Skeletal muscle tissue (tissue), 4 donors: Measurements from ENCODE around the gene MIF4GD. TPM values are rescaled to one million over a fixed set of nuclear protein-coding genes. Genes with fewer than 3 reads are reported as not detected.

Experiments
- H3K27ac ChIP-seq: one replicate; pipeline ENCODE4 v1.7.0; 2013; ENCODE audit warnings: mild to moderate bottlenecking, low read depth, low read length, inconsistent platforms
- H3K27me3 ChIP-seq, 3 donors: one replicate each; pipeline ENCODE4 v1.7.0; 2013; ENCODE audit warnings: low read length in 3 of 3; ENCODE audit not compliant: control insufficient read depth in 3 of 3, insufficient read depth in 3 of 3
- H3K36me3 ChIP-seq, 3 donors: one replicate each; pipeline ENCODE4 v1.7.0; 2013; ENCODE audit warnings: low read length in 3 of 3; ENCODE audit not compliant: control insufficient read depth in 3 of 3, insufficient read depth in 3 of 3
- H3K4me1 ChIP-seq, 3 donors: one replicate each; pipeline ENCODE4 v1.7.0; 2013; ENCODE audit warnings: low read length in 3 of 3, mild to moderate bottlenecking in 3 of 3; ENCODE audit not compliant: control insufficient read depth in 3 of 3, insufficient read depth in 3 of 3
- H3K4me3 ChIP-seq, 3 donors: one replicate each; pipeline ENCODE4 v1.7.0; 2013; ENCODE audit warnings: low read length in 3 of 3
- H3K9ac ChIP-seq, 3 donors: one replicate each; pipeline ENCODE4 v1.7.0; 2013; ENCODE audit warnings: low read length in 3 of 3, mild to moderate bottlenecking in 3 of 3, moderate library complexity in 2 of 3, low read depth in 1 of 3
- H3K9me3 ChIP-seq, 3 donors: one replicate each; pipeline ENCODE4 v1.7.0; 2013; ENCODE audit warnings: low read length in 3 of 3; ENCODE audit not compliant: control insufficient read depth in 3 of 3
- total RNA-seq: library from RNA; depleted of rRNA; stranded (reverse); fragments of >200 nt; gene quantifications from one replicate; pipeline ENCODE4 v1.2.3, GENCODE V29; 2014
- donor health status: Osteomylitis.

Gene MIF4GD
- total RNA-seq, 1 donor from 2014 or later: 7.8 TPM

GRCh38 chr17:75246404-75246803 is 24.6 kb downstream of the MIF4GD start:
- peaks cover 47 to 52% (median 48%) of the 10 kb centered on the region in 3 donors for H3K36me3 ChIP-seq
- H3K4me3 ChIP-seq: no peak overlapping the region
- no peaks in the 10 kb centered on the region for H3K27me3 ChIP-seq
- H3K9ac ChIP-seq: no peak overlapping the region
- peaks cover 20 to 45% (median 24%) of the 10 kb centered on the region in 3 donors for H3K4me1 ChIP-seq
- H3K27ac ChIP-seq: no peak overlapping the region
- no peaks in the 10 kb centered on the region for H3K9me3 ChIP-seq

GRCh38 chr17:75245011-75245410 is 26.0 kb downstream of the MIF4GD start:
- no peak overlapping the region for H3K27ac ChIP-seq
- H3K9me3 ChIP-seq: no peaks in the 10 kb centered on the region
- H3K4me1 ChIP-seq: peaks cover 17 to 45% (median 26%) of the 10 kb centered on the region in 3 donors
- H3K36me3 ChIP-seq: peaks cover 60 to 64% (median 61%) of the 10 kb centered on the region in 3 donors
- H3K27me3 ChIP-seq: no peaks in the 10 kb centered on the region
- H3K9ac ChIP-seq: no peak overlapping the region
- no peak overlapping the region for H3K4me3 ChIP-seq

- Histone ChIP-seq H3K27me3 (no peaks in the 10 kb centered on the region), H3K36me3 (peaks cover 62 to 67% (median 65%) of the 10 kb centered on the region in 3 donors), H3K4me1 (peaks cover 12 to 38% (median 19%) of the 10 kb centered on the region in 3 donors), H3K9me3 (no peaks in the 10 kb centered on the region), H3K27ac (no peak overlapping the region), H3K4me3 (no peak overlapping the region), H3K9ac (no peak overlapping the region)
Observed at GRCh38 chr17:75244133-75244866, 26.7 kb downstream of the MIF4GD start.

GRCh38 chr17:75242461-75243042 is 28.5 kb downstream of the MIF4GD start:
- H3K9me3 ChIP-seq: no peaks in the 10 kb centered on the region
- H3K36me3 ChIP-seq: peaks cover 77 to 81% (median 79%) of the 10 kb centered on the region in 3 donors
- H3K4me3 ChIP-seq: no peak overlapping the region
- H3K27ac ChIP-seq: peak overlapping the region; percentile 28
- no peaks in the 10 kb centered on the region for H3K27me3 ChIP-seq
- H3K4me1 ChIP-seq: peaks cover 12 to 39% (median 25%) of the 10 kb centered on the region in 3 donors
- peak overlapping the region in 1 of 3 donors; percentile 25 for H3K9ac ChIP-seq

- Histone ChIP-seq H3K4me1 (peaks cover 12 to 44% (median 27%) of the 10 kb centered on the region in 3 donors), H3K9ac (peak overlapping the region in 1 of 3 donors; percentile 50), H3K27ac (peak overlapping the region; percentile 28), H3K4me3 (no peak overlapping the region), H3K36me3 (peaks cover 83 to 85% (median 85%) of the 10 kb centered on the region in 3 donors), H3K9me3 (no peaks in the 10 kb centered on the region), H3K27me3 (no peaks in the 10 kb centered on the region)
Observed at GRCh38 chr17:75241996-75242460, 29.0 kb downstream of the MIF4GD start.

- no peaks in the 10 kb centered on the region for H3K27me3 ChIP-seq
- H3K9me3 ChIP-seq: no peaks in the 10 kb centered on the region
- peak overlapping the region; percentile 28 for H3K27ac ChIP-seq
- H3K9ac ChIP-seq: peak overlapping the region in 1 of 3 donors; percentile 50
- H3K36me3 ChIP-seq: peaks cover 87 to 90% (median 88%) of the 10 kb centered on the region in 3 donors
- no peak overlapping the region for H3K4me3 ChIP-seq
- H3K4me1 ChIP-seq: peaks cover 12 to 45% (median 27%) of the 10 kb centered on the region in 3 donors
Observed at GRCh38 chr17:75241502-75241901, 29.5 kb downstream of the MIF4GD start.

GRCh38 chr17:75241143-75241430 is 29.9 kb downstream of the MIF4GD start:
- Histone ChIP-seq H3K9me3 (no peaks in the 10 kb centered on the region), H3K4me1 (peaks cover 12 to 45% (median 27%) of the 10 kb centered on the region in 3 donors), H3K27ac (no peak overlapping the region), H3K4me3 (no peak overlapping the region), H3K9ac (peak overlapping the region in 1 of 3 donors; percentile 50), H3K36me3 (peaks cover 86 to 90% (median 87%) of the 10 kb centered on the region in 3 donors), H3K27me3 (no peaks in the 10 kb centered on the region)

GRCh38 chr17:75240394-75241142 is 30.5 kb downstream of the MIF4GD start:
- peaks cover 12 to 45% (median 27%) of the 10 kb centered on the region in 3 donors for H3K4me1 ChIP-seq
- no peak overlapping the region for H3K4me3 ChIP-seq
- no peaks in the 10 kb centered on the region for H3K27me3 ChIP-seq
- H3K9ac ChIP-seq: peak overlapping the region in 1 of 3 donors; percentile 50
- no peaks in the 10 kb centered on the region for H3K9me3 ChIP-seq
- no peak overlapping the region for H3K27ac ChIP-seq
- H3K36me3 ChIP-seq: peaks cover 82 to 89% (median 85%) of the 10 kb centered on the region in 3 donors

GRCh38 chr17:75239778-75240393 is 31.1 kb downstream of the MIF4GD start:
- H3K36me3 ChIP-seq: peaks cover 82 to 89% (median 86%) of the 10 kb centered on the region in 3 donors
- H3K4me1 ChIP-seq: peaks cover 12 to 45% (median 27%) of the 10 kb centered on the region in 3 donors
- no peaks in the 10 kb centered on the region for H3K9me3 ChIP-seq
- H3K9ac ChIP-seq: no peak overlapping the region
- H3K27ac ChIP-seq: no peak overlapping the region
- H3K27me3 ChIP-seq: no peaks in the 10 kb centered on the region
- H3K4me3 ChIP-seq: no peak overlapping the region
